H9 (cell line): ENCODE data around the gene LYZL6. TPM values are rescaled to one million over a fixed set of nuclear protein-coding genes. Genes with fewer than 3 reads are reported as not detected.

Source experiments
- DNase-seq: peaks from one replicate; pipeline ENCODE4 v3.0.0-alpha.2; 2017
- H2AFZ ChIP-seq: one replicate; pipeline ENCODE4 v1.6.1; 2013; ENCODE audit warnings: mild to moderate bottlenecking, low read length, control low read depth, moderate library complexity
- H2AK5ac ChIP-seq: 2 replicates; pipeline ENCODE4 v1.6.1; 2013; ENCODE audit warnings: low read length, control low read depth, mixed read lengths; ENCODE audit not compliant: insufficient read length
- H2BK120ac ChIP-seq: one replicate; pipeline ENCODE4 v1.6.1; 2013; ENCODE audit warnings: low read depth, mild to moderate bottlenecking, low read length, control low read depth, inconsistent platforms; ENCODE audit not compliant: poor library complexity, severe bottlenecking
- H2BK12ac ChIP-seq: 2 replicates; pipeline ENCODE4 v1.6.1; 2013; ENCODE audit warnings: low read length, control low read depth, mixed read lengths, low read depth; ENCODE audit not compliant: insufficient read length
- H2BK15ac ChIP-seq: 2 replicates; pipeline ENCODE4 v1.6.1; 2013; ENCODE audit warnings: low read depth, low read length, control low read depth
- H2BK20ac ChIP-seq: one replicate; pipeline ENCODE4 v1.6.1; 2013; ENCODE audit warnings: low read depth, mild to moderate bottlenecking, low read length, control low read depth, inconsistent platforms; ENCODE audit not compliant: poor library complexity, severe bottlenecking
- H2BK5ac ChIP-seq: 2 replicates; pipeline ENCODE4 v1.6.1; 2013; ENCODE audit warnings: low read length, control low read depth, mixed read lengths; ENCODE audit not compliant: insufficient read length
- H3K14ac ChIP-seq: 2 replicates; pipeline ENCODE4 v1.6.1; 2013; ENCODE audit warnings: low read length, control low read depth; ENCODE audit not compliant: insufficient read depth
- H3K18ac ChIP-seq: 2 replicates; pipeline ENCODE4 v1.6.1; 2013; ENCODE audit warnings: low read depth, mild to moderate bottlenecking, mixed read lengths, low read length, control low read depth; ENCODE audit not compliant: insufficient read length
- H3K23ac ChIP-seq: 2 replicates; pipeline ENCODE4 v1.6.1; 2013; ENCODE audit warnings: low read length, control low read depth, mixed read lengths, low read depth; ENCODE audit not compliant: insufficient read length
- H3K23me2 ChIP-seq: 2 replicates; pipeline ENCODE4 v1.6.1; 2013; ENCODE audit warnings: low read depth, mild to moderate bottlenecking, mixed read lengths, low read length, control low read depth; ENCODE audit not compliant: insufficient read length, poor library complexity, severe bottlenecking
- H3K27ac ChIP-seq: 2 replicates; pipeline ENCODE4 v1.5.1; 2013; ENCODE audit warnings: low read length, control low read depth, mixed read lengths, low read depth; ENCODE audit not compliant: insufficient read length
- H3K27me3 ChIP-seq: 2 replicates; pipeline ENCODE4 v1.6.1; 2013; ENCODE audit warnings: low read length, control low read depth, inconsistent platforms; ENCODE audit not compliant: insufficient read depth
- H3K4ac ChIP-seq: 2 replicates; pipeline ENCODE4 v1.6.1; 2013; ENCODE audit warnings: low read depth, mild to moderate bottlenecking, control low read depth, inconsistent platforms, low read length, moderate library complexity
- H3K4me1 ChIP-seq: 2 replicates; pipeline ENCODE4 v1.6.1; 2013; ENCODE audit warnings: low read length, control low read depth, inconsistent platforms; ENCODE audit not compliant: insufficient read depth
- H3K4me2 ChIP-seq: 2 replicates; pipeline ENCODE4 v1.6.1; 2013; ENCODE audit warnings: low read length, control low read depth, mixed read lengths; ENCODE audit not compliant: insufficient read length, insufficient read depth
- H3K56ac ChIP-seq: 2 replicates; pipeline ENCODE4 v1.6.1; 2013; ENCODE audit warnings: low read depth, mild to moderate bottlenecking, mixed read lengths, low read length, control low read depth; ENCODE audit not compliant: insufficient read length
- H3K79me1 ChIP-seq: 2 replicates; pipeline ENCODE4 v1.6.1; 2013; ENCODE audit warnings: low read depth, mild to moderate bottlenecking, moderate library complexity, low read length, control low read depth, inconsistent platforms; ENCODE audit not compliant: insufficient read depth, poor library complexity, severe bottlenecking
- H3K79me2 ChIP-seq: 2 replicates; pipeline ENCODE4 v1.6.1; 2013; ENCODE audit warnings: low read length, control low read depth, inconsistent platforms; ENCODE audit not compliant: insufficient read depth
- H3K9ac ChIP-seq: 2 replicates; pipeline ENCODE4 v1.6.1; 2013; ENCODE audit warnings: low read length, control low read depth, mixed read lengths; ENCODE audit not compliant: insufficient read length; ENCODE audit errors: extremely low read depth
- H3K9me3 ChIP-seq: one replicate; pipeline ENCODE4 v1.6.1; 2013; ENCODE audit warnings: low read depth, low read length, inconsistent platforms; ENCODE audit not compliant: control insufficient read depth
- H3T11ph ChIP-seq: one replicate; pipeline ENCODE4 v1.6.1; 2013; ENCODE audit warnings: mild to moderate bottlenecking, low read length, control low read depth, inconsistent platforms
- H4K20me1 ChIP-seq: one replicate; pipeline ENCODE4 v1.6.1; 2013; ENCODE audit not compliant: control insufficient read depth, insufficient read length, insufficient read depth
- H4K5ac ChIP-seq: 2 replicates; pipeline ENCODE4 v1.6.1; 2013; ENCODE audit warnings: low read depth, mild to moderate bottlenecking, mixed read lengths, low read length, control low read depth; ENCODE audit not compliant: insufficient read length
- H4K8ac ChIP-seq: replicated peaks from 2 replicates; pipeline ENCODE4 v1.6.1; 2013; ENCODE audit warnings: low read length, control low read depth, mixed read lengths, low read depth; ENCODE audit not compliant: insufficient read length
- H4K91ac ChIP-seq: 2 replicates; pipeline ENCODE4 v1.6.1; 2013; ENCODE audit warnings: low read depth, mild to moderate bottlenecking, moderate library complexity, mixed read lengths, low read length, control low read depth; ENCODE audit not compliant: insufficient read length
- H3K27ac Mint-ChIP-seq, 3 experiments: 2 replicates in 2 of 3; 3 replicates in 1 of 3; pipeline ENCODE4 v1.8.0; 2020 to 2021; ENCODE audit warnings: mixed read lengths in 3 of 3, mild to moderate bottlenecking in 1 of 3, moderate library complexity in 1 of 3
- H3K27me3 Mint-ChIP-seq: 2 replicates; pipeline ENCODE4 v1.8.0; 2021; ENCODE audit warnings: low read depth, mild to moderate bottlenecking, moderate library complexity, mixed read lengths
- H3K36me3 Mint-ChIP-seq, 3 experiments: 2 replicates in 2 of 3; 3 replicates in 1 of 3; pipeline ENCODE4 v1.8.0; 2020 to 2021; ENCODE audit warnings: low read depth in 3 of 3, mixed read lengths in 3 of 3; ENCODE audit not compliant: insufficient read depth in 1 of 3
- H3K4me1 Mint-ChIP-seq, 2 experiments: 2 replicates each; pipeline ENCODE4 v1.8.0; 2020; ENCODE audit warnings: mixed read lengths in 2 of 2
- H3K4me3 Mint-ChIP-seq, 2 experiments: 2 replicates in 1 of 2; 3 replicates in 1 of 2; pipeline ENCODE4 v1.8.0; 2020 to 2021; ENCODE audit warnings: mild to moderate bottlenecking in 2 of 2, mixed read lengths in 2 of 2, moderate library complexity in 1 of 2
- H3K9me3 Mint-ChIP-seq, 2 experiments: 2 replicates in 1 of 2; 3 replicates in 1 of 2; pipeline ENCODE4 v1.8.0; 2020; ENCODE audit warnings: mild to moderate bottlenecking in 2 of 2, mixed read lengths in 2 of 2, moderate library complexity in 1 of 2
- CTCF ChIP-seq: fragments of 200-600 bp; sonication (generic); conservative IDR thresholded peaks from 3 replicates; pipeline ENCODE4 v1.8.0; 2021; ENCODE audit warnings: antibody characterized with exemption, mild to moderate bottlenecking
- WGBS: extraction: QIAGEN DNeasy Blood & Tissue Kit; methylation state at CpG from one replicate; pipeline ENCODE4 v1.1.7; 2013; ENCODE audit warnings: missing lambda C conversion rate, low lambda C conversion rate, mixed read lengths; ENCODE audit not compliant: insufficient read length; ENCODE audit errors: extremely low coverage; 5-methylcytosine and 5-hydroxymethylcytosine counted together
- total RNA-seq: library from RNA; stranded (reverse); gene quantifications from 2 replicates; pipeline ENCODE4 v1.2.1, GENCODE V29; 2021

Gene LYZL6
- total RNA-seq, 1 experiment from 2014 or later = not detected

GRCh38 chr17:35891269-35891668 is 52.2 kb downstream of the LYZL6 start:
- H2AFZ ChIP-seq = no peak overlapping the region
- no CpG with 5 or more reads among the region's 4 CpGs for WGBS
- H3K9ac ChIP-seq = no peak overlapping the region
- no peaks in the 10 kb centered on the region for H3K23me2 ChIP-seq
- H2BK12ac ChIP-seq = no peak overlapping the region
- H2AK5ac ChIP-seq = no peak overlapping the region
- no peak overlapping the region for H3K4ac ChIP-seq
- H3K27ac ChIP-seq = no peak overlapping the region
- no peaks in the 10 kb centered on the region for H3K27me3 Mint-ChIP-seq
- no peak overlapping the region for H2BK20ac ChIP-seq
- H4K20me1 ChIP-seq = no peaks in the 10 kb centered on the region
- H3K4me3 Mint-ChIP-seq = no peak overlapping the region
- TF ChIP-seq CTCF = no peak
- H3K14ac ChIP-seq = no peak overlapping the region
- H2BK5ac ChIP-seq = no peak overlapping the region
- no peak overlapping the region for H3T11ph ChIP-seq
- no peaks in the 10 kb centered on the region for H3K36me3 Mint-ChIP-seq
- H3K27ac Mint-ChIP-seq = no peak overlapping the region
- H2BK120ac ChIP-seq = no peak overlapping the region
- H4K5ac ChIP-seq = no peak overlapping the region
- DNase-seq = no peak
- H3K9me3 ChIP-seq = no peaks in the 10 kb centered on the region
- no peak overlapping the region for H4K91ac ChIP-seq
- H3K23ac ChIP-seq = no peak overlapping the region
- no peaks in the 10 kb centered on the region for H3K79me1 ChIP-seq
- H3K9me3 Mint-ChIP-seq = no peaks in the 10 kb centered on the region
- no peaks in the 10 kb centered on the region for H3K27me3 ChIP-seq
- no peak overlapping the region for H3K18ac ChIP-seq
- peaks cover 15 to 20% of the 10 kb centered on the region in 2 experiments for H3K4me1 Mint-ChIP-seq
- no peak overlapping the region for H3K4me2 ChIP-seq
- no peak overlapping the region for H4K8ac ChIP-seq
- H2BK15ac ChIP-seq = no peak overlapping the region
- peaks cover 2% of the 10 kb centered on the region; the same call in 1 of the 2 replicates for H3K4me1 ChIP-seq
- H3K79me2 ChIP-seq = no peaks in the 10 kb centered on the region
- no peak overlapping the region for H3K56ac ChIP-seq
